Measurements from ENCODE around the gene PRRG3. TPM values are rescaled to one million over a fixed set of nuclear protein-coding genes. Genes with fewer than 3 reads are reported as not detected.

PRRG3 gene
- total RNA-seq, 1 donor from 2014 or later, result 1.9 TPM

DNA sequence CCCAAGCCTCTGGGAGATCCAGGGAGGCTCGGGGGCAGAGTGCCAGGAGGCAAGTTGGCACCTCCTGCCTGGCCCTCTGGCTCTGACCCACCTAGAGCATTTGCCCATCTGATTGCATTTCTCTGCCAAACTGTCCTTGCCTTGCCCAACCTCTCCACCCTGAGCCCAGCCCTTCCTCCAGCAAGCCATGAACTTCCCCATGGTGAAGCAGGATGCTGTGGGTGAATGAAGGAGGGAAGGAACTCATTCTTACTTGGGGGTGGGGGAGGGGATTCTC, 30.0 kb downstream of the PRRG3 start:
- Histone ChIP-seq H3K27me3 (no peaks in the 10 kb centered on the region), H3K79me2 (ENCODE audit: low read depth) (no peaks in the 10 kb centered on the region), H3F3A (ENCODE audit: low read depth) (no peaks in the 10 kb centered on the region), H3K27ac (no peak overlapping the region), H3K9me3 (ENCODE audit: low read depth) (no peaks in the 10 kb centered on the region), H3K4me1 (no peaks in the 10 kb centered on the region), H2AFZ (replicated peaks) (no peak overlapping the region), H4K20me1 (ENCODE audit: low read depth) (no peaks in the 10 kb centered on the region), H3K36me3 (no peaks in the 10 kb centered on the region), H3K4me2 (no peak overlapping the region), H3K4me3 (no peak overlapping the region), H3K9ac (no peak overlapping the region)
- TF ChIP-seq EZH2phosphoT487 (IDR thresholded peaks at IDR 0.05) (no peak), EZH2 (IDR thresholded peaks at IDR 0.05) (no peak)
- TF ChIP-seq, protein P1, sequence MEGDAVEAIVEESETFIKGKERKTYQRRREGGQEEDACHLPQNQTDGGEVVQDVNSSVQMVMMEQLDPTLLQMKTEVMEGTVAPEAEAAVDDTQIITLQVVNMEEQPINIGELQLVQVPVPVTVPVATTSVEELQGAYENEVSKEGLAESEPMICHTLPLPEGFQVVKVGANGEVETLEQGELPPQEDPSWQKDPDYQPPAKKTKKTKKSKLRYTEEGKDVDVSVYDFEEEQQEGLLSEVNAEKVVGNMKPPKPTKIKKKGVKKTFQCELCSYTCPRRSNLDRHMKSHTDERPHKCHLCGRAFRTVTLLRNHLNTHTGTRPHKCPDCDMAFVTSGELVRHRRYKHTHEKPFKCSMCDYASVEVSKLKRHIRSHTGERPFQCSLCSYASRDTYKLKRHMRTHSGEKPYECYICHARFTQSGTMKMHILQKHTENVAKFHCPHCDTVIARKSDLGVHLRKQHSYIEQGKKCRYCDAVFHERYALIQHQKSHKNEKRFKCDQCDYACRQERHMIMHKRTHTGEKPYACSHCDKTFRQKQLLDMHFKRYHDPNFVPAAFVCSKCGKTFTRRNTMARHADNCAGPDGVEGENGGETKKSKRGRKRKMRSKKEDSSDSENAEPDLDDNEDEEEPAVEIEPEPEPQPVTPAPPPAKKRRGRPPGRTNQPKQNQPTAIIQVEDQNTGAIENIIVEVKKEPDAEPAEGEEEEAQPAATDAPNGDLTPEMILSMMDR (IDR thresholded peaks at IDR 0.05), result no peak
- H3K4me3 Mint-ChIP-seq, result no peak overlapping the region
- H3K27ac Mint-ChIP-seq, result no peak overlapping the region
- peaks cover 2% of the 10 kb centered on the region for H3K27me3 Mint-ChIP-seq (ENCODE audit: insufficient read depth, low read depth)
- no peaks in the 10 kb centered on the region for H3K36me3 Mint-ChIP-seq
- DNase-seq (ENCODE audit: low spot score), result no peak
- H3K4me1 Mint-ChIP-seq, result no peaks in the 10 kb centered on the region
- H3K9me3 Mint-ChIP-seq, result peaks cover 8% of the 10 kb centered on the region

- Mint-ChIP-seq H3K4me3 (no peak overlapping the region), H3K27me3 (ENCODE audit: insufficient read depth, low read depth) (peaks cover 2% of the 10 kb centered on the region), H3K27ac (no peak overlapping the region), H3K9me3 (peaks cover 8% of the 10 kb centered on the region), H3K36me3 (no peaks in the 10 kb centered on the region), H3K4me1 (no peaks in the 10 kb centered on the region)
- no peaks in the 10 kb centered on the region for H3K27me3 ChIP-seq
- no peak overlapping the region for H3K9ac ChIP-seq
- TF ChIP-seq, protein P1 (IDR thresholded peaks at IDR 0.05), result no peak
- TF ChIP-seq EZH2phosphoT487 (IDR thresholded peaks at IDR 0.05) (no peak), EZH2 (IDR thresholded peaks at IDR 0.05) (no peak)
- no peaks in the 10 kb centered on the region for H3K79me2 ChIP-seq (ENCODE audit: low read depth)
- no peak overlapping the region for H3K4me3 ChIP-seq
- no peak overlapping the region for H3K4me2 ChIP-seq
- H3K27ac ChIP-seq, result no peak overlapping the region
- no peaks in the 10 kb centered on the region for H3K36me3 ChIP-seq
- no peaks in the 10 kb centered on the region for H4K20me1 ChIP-seq (ENCODE audit: low read depth)
- H3K4me1 ChIP-seq, result no peaks in the 10 kb centered on the region
- H3F3A ChIP-seq (ENCODE audit: low read depth), result no peaks in the 10 kb centered on the region
- no peak for DNase-seq (ENCODE audit: low spot score)
- no peaks in the 10 kb centered on the region for H3K9me3 ChIP-seq (ENCODE audit: low read depth)
- H2AFZ ChIP-seq (replicated peaks), result no peak overlapping the region
Observed at GRCh38 chrX:151726751-151727150, 31.5 kb downstream of the PRRG3 start.

GRCh38 chrX:151727346-151727745, 32.1 kb downstream of the PRRG3 start:
- Histone ChIP-seq H3K4me1 (no peaks in the 10 kb centered on the region), H2AFZ (replicated peaks) (no peak overlapping the region), H3K27me3 (no peaks in the 10 kb centered on the region), H4K20me1 (ENCODE audit: low read depth) (no peaks in the 10 kb centered on the region), H3F3A (ENCODE audit: low read depth) (no peaks in the 10 kb centered on the region), H3K9me3 (ENCODE audit: low read depth) (no peaks in the 10 kb centered on the region), H3K79me2 (ENCODE audit: low read depth) (no peaks in the 10 kb centered on the region), H3K27ac (no peak overlapping the region), H3K4me2 (no peak overlapping the region), H3K4me3 (no peak overlapping the region), H3K9ac (no peak overlapping the region), H3K36me3 (no peaks in the 10 kb centered on the region)
- Mint-ChIP-seq H3K4me1 (no peaks in the 10 kb centered on the region), H3K9me3 (peaks cover 6% of the 10 kb centered on the region), H3K27me3 (ENCODE audit: insufficient read depth, low read depth) (peaks cover 4% of the 10 kb centered on the region), H3K36me3 (no peaks in the 10 kb centered on the region), H3K4me3 (no peak overlapping the region), H3K27ac (no peak overlapping the region)
- no peak for DNase-seq (ENCODE audit: low spot score)
- TF ChIP-seq EZH2 (IDR thresholded peaks at IDR 0.05) (no peak), EZH2phosphoT487 (IDR thresholded peaks at IDR 0.05) (no peak)
- TF ChIP-seq, protein P1 (IDR thresholded peaks at IDR 0.05), result no peak
